GM18861 (cell line): ENCODE measurements around the gene TUT1.
"Not testable (repeated sequence)": the region's sequence is repeated elsewhere in the genome, so short reads cannot be mapped to it uniquely, and the experiment has no call there.

Experiments
- ATAC-seq: cut with Tn5 transposase; IDR thresholded peaks from one replicate; pipeline ENCODE4 v1.9.1; 2021; ENCODE audit not compliant: unreplicated experiment

The TUT1 gene

GRCh38 chr11:62591448-62592145 lies at the start of gene TUT1:
Gene TUT1, minus strand, starts transcription at chr11:62591523. Its CDS starts 38 bp downstream, at chr11:62591485.
- ATAC-seq: peak; percentile 81

- ATAC-seq: no peak
Measured at GRCh38 chr11:62632492-62632891, 41.2 kb upstream of the TUT1 start.

GRCh38 chr11:62627713-62628112 lies 36.4 kb upstream of the TUT1 start:
- no peak for ATAC-seq

- ATAC-seq: no peak
Measured at GRCh38 chr11:62622476-62623089, 31.3 kb upstream of the TUT1 start.

- ATAC-seq: peak; percentile 91
Measured at GRCh38 chr11:62621567-62622470, 30.5 kb upstream of the TUT1 start, which contains the start of gene B3GAT3. Gene B3GAT3, minus strand, starts transcription at chr11:62621986. Its CDS starts 39 bp downstream, at chr11:62621947.

- no peak for ATAC-seq
Measured at GRCh38 chr11:62621027-62621566, 29.8 kb upstream of the TUT1 start.

- ATAC-seq: not testable (repeated sequence)
Measured at GRCh38 chr11:62616957-62617356, 25.6 kb upstream of the TUT1 start.

GRCh38 chr11:62615521-62615920 lies 24.2 kb upstream of the TUT1 start:
- ATAC-seq: no peak

- no peak for ATAC-seq
Measured at GRCh38 chr11:62614275-62614674, 23.0 kb upstream of the TUT1 start.

- no peak for ATAC-seq
Measured at GRCh38 chr11:62613291-62613778, 22.0 kb upstream of the TUT1 start.

GRCh38 chr11:62612366-62613290 lies 21.3 kb upstream of the TUT1 start, which contains the start of the genes EML3 and ROM1:
Gene EML3, minus strand, starts transcription at chr11:62612775. Its CDS starts 318 bp downstream, at chr11:62612457.
Gene ROM1, plus strand, starts transcription at chr11:62613257. Its CDS starts 25 bp downstream, at chr11:62613282.
- ATAC-seq: peak; percentile 42

GRCh38 chr11:62611705-62612365 lies 20.5 kb upstream of the TUT1 start:
- ATAC-seq: no peak

- ATAC-seq: no peak
Measured at GRCh38 chr11:62610814-62611704, 19.7 kb upstream of the TUT1 start.

GRCh38 chr11:62610403-62610802 lies 19.1 kb upstream of the TUT1 start:
- no peak for ATAC-seq

GRCh38 chr11:62608776-62609175 lies 17.5 kb upstream of the TUT1 start:
- no peak for ATAC-seq

- no peak for ATAC-seq
Measured at GRCh38 chr11:62607714-62608113, 16.4 kb upstream of the TUT1 start.

- ATAC-seq: no peak
Measured at GRCh38 chr11:62605902-62606301, 14.6 kb upstream of the TUT1 start.

GRCh38 chr11:62605467-62605866 lies 14.1 kb upstream of the TUT1 start:
- ATAC-seq: no peak
